HepG2 (cell line): ENCODE results near the gene LANCL2. TPM values are rescaled to one million over a fixed set of nuclear protein-coding genes. Genes with fewer than 3 reads are reported as not detected.

Experiments
- ATAC-seq: fragments of 200-7000 bp; cut with Tn5 transposase; 3 replicates; pipeline ENCODE4 v1.9.1; 2020; ENCODE audit warnings: mild to moderate bottlenecking, moderate library complexity
- BruUV-seq: library from RNA; stranded (reverse); fragments of 400-500 nt; replicated peaks from 2 replicates; lab custom pipeline; 2021; lab: Mats Ljungman, UMichigan
- CTCF ChIA-PET: fragments of 300-600 bp; formaldehyde crosslinking; extraction: SDS; loops from one replicate; lab custom pipeline; 2021; ENCODE audit warnings: low total read pairs, inconsistent platforms, low intra/inter-chr PET ratio; lab: Yijun Ruan, JAX
- POLR2A ChIA-PET: fragments of 350-600 bp; sonication (Branson Sonifier 250); formaldehyde crosslinking; loops from one replicate; lab custom pipeline; 2020; ENCODE audit warnings: antibody characterized with exemption, inconsistent platforms; lab: Yijun Ruan, JAX
- DNase-seq: peaks from one replicate; pipeline ENCODE4 v3.0.0-alpha.2; 2015; ENCODE audit warnings: low spot score
- FAIRE-seq: peaks from 3 replicates; lab custom pipeline; 2011; peaks lifted over from hg19 to GRCh38; lab: Jason Lieb, UNC
- H2AFZ ChIP-seq: one replicate; pipeline ENCODE4 v1.6.1; 2011; ENCODE audit warnings: low read length, inconsistent platforms
- H3K27ac ChIP-seq: fragments of 300-600 bp; 3 replicates; pipeline ENCODE4 v1.8.0; 2011; ENCODE audit warnings: mixed run types, mild to moderate bottlenecking, mixed read lengths, low read length, inconsistent platforms; ENCODE audit not compliant: insufficient read depth; ENCODE audit errors: extremely low read length
- H3K27me3 ChIP-seq, 2 experiments: fragments of 200-600 bp in 1 of 2; 2 replicates in 1 of 2; 3 replicates in 1 of 2; pipeline versions ENCODE4 v1.6.0 to v1.8.0; 2011; ENCODE audit warnings: low read length in 2 of 2, mild to moderate bottlenecking in 2 of 2, moderate library complexity in 2 of 2, inconsistent platforms in 1 of 2; ENCODE audit not compliant: insufficient read depth in 2 of 2, control insufficient read depth in 1 of 2
- H3K36me3 ChIP-seq, 2 experiments: fragments of 200-600 bp in 1 of 2; replicated peaks in 1 of 2; 2 replicates in 1 of 2; 3 replicates in 1 of 2; pipeline versions ENCODE4 v1.5.1 to v1.8.0; 2011; ENCODE audit warnings: low read length in 2 of 2, inconsistent platforms in 1 of 2; ENCODE audit not compliant: insufficient read depth in 2 of 2, control insufficient read depth in 1 of 2
- H3K4me1 ChIP-seq: 2 replicates; pipeline ENCODE4 v1.5.1; 2012; ENCODE audit warnings: low read length, inconsistent platforms; ENCODE audit not compliant: insufficient read depth
- H3K4me2 ChIP-seq: 2 replicates; pipeline ENCODE4 v1.6.0; 2011; ENCODE audit warnings: low read depth, low read length, inconsistent platforms
- H3K4me3 ChIP-seq, 3 experiments: fragments of 200-600 bp in 1 of 3; sonication (generic), shearing (Covaris generic) in 1 of 3; replicated peaks in 1 of 3; 2 replicates each; pipeline ENCODE4 v1.5.1; 2011 to 2016; ENCODE audit warnings: low read length in 3 of 3, inconsistent platforms in 2 of 3, low read depth in 2 of 3, mild to moderate bottlenecking in 2 of 3, control low read depth in 1 of 3, mixed read lengths in 1 of 3; ENCODE audit not compliant: insufficient read depth in 1 of 3
- H3K79me2 ChIP-seq: one replicate; pipeline ENCODE4 v1.6.1; 2011; ENCODE audit warnings: low read length, inconsistent platforms; ENCODE audit not compliant: insufficient read depth
- H3K9ac ChIP-seq: 2 replicates; pipeline ENCODE4 v1.6.0; 2011; ENCODE audit warnings: mild to moderate bottlenecking, low read depth, low read length, inconsistent platforms; ENCODE audit not compliant: insufficient read depth
- H3K9me3 ChIP-seq: 2 replicates; pipeline ENCODE4 v1.5.1; 2012; ENCODE audit warnings: mild to moderate bottlenecking, low read length
- H4K20me1 ChIP-seq: 2 replicates; pipeline ENCODE4 v1.6.0; 2011; ENCODE audit warnings: inconsistent platforms, mild to moderate bottlenecking, low read length, moderate library complexity; ENCODE audit not compliant: insufficient read depth
- MEIS2 ChIP-seq: sonication (generic); formaldehyde crosslinking; IDR thresholded peaks from 2 replicates; pipeline ENCODE4 v1.9.0; 2021; ENCODE audit warnings: mild to moderate bottlenecking, missing genetic modification reagents
- NFRKB ChIP-seq: fragments of 450-650 bp; IDR thresholded peaks from 2 replicates; pipeline ENCODE4 v1.6.1; 2017
- ZMYM4 ChIP-seq: sonication (generic); formaldehyde crosslinking; IDR thresholded peaks from 2 replicates; pipeline ENCODE4 v1.8.1; 2023; ENCODE audit warnings: mild to moderate bottlenecking, missing genetic modification reagents
- ZNF329 ChIP-seq: sonication (generic); formaldehyde crosslinking; IDR thresholded peaks from 2 replicates; pipeline ENCODE4 v1.9.0; 2021; ENCODE audit warnings: low read depth, mild to moderate bottlenecking, missing genetic modification reagents
- ZNF552 ChIP-seq: sonication (generic); formaldehyde crosslinking; IDR thresholded peaks from 2 replicates; pipeline ENCODE4 v1.9.0; 2022; ENCODE audit warnings: missing genetic modification reagents, mild to moderate bottlenecking, borderline replicate concordance
- ZNF720 ChIP-seq: sonication (generic); formaldehyde crosslinking; IDR thresholded peaks from 2 replicates; pipeline ENCODE4 v1.4.0; 2020; ENCODE audit warnings: missing genetic modification reagents
- ZSCAN31 ChIP-seq: sonication (generic); formaldehyde crosslinking; IDR thresholded peaks from 2 replicates; pipeline ENCODE4 v1.5.0; 2020; ENCODE audit warnings: low read depth, mild to moderate bottlenecking, missing genetic modification reagents
- WGBS: methylation state at CpG from one replicate; pipeline ENCODE4 v1.1.6; 2017; ENCODE audit warnings: low lambda C conversion rate; 5-methylcytosine and 5-hydroxymethylcytosine counted together
- in situ Hi-C: cut with HindIII; loops from 2 replicates; pipeline ENCODE4 v1.10.0; 2017; ENCODE audit warnings: low pct_unique_long_range_greater_than_20kb; ENCODE audit not compliant: extremely low pct_ligation_motif_present
- intact Hi-C: fragments of 100-400 bp; cut with micrococcal nuclease; formaldehyde crosslinking; loops from one replicate; pipeline ENCODE4 v1.10.0; 2022; ENCODE audit not compliant: unreplicated experiment
- polyA plus RNA-seq, 8 experiments: library from polyadenylated mRNA; depleted of rRNA in 3 of 8; stranded (reverse) in 7 of 8; unstranded in 1 of 8; fragments of >200 nt; fragmentation: Illumina TruSeq in 4 of 8; extraction: Trizol in 4 of 8; gene quantifications; 2 replicates each; pipeline versions ENCODE4 v1.2.1 to v1.2.3, GENCODE V29; 2011 to 2016; ENCODE audit warnings: low read depth in 4 of 8, missing spikeins in 1 of 8, mixed read lengths in 1 of 8; ENCODE audit not compliant: insufficient read depth in 1 of 8
- total RNA-seq, 5 experiments: library from RNA; depleted of rRNA; stranded (reverse); fragments of >200 nt; fragmentation: Illumina TruSeq; extraction: Trizol; gene quantifications; 2 replicates each; pipeline ENCODE4 v1.2.3, GENCODE V29; 2016; ENCODE audit warnings: low read depth in 1 of 5
- TF ChIP-seq, protein P1 (sequence below): sonication (generic); formaldehyde crosslinking; IDR thresholded peaks from 2 replicates; pipeline ENCODE4 v1.4.0; 2020; ENCODE audit warnings: missing genetic modification reagents, borderline replicate concordance
- TF ChIP-seq, protein P2 (sequence below): IDR thresholded peaks from 2 replicates; pipeline ENCODE4 v1.6.1; 2016; ENCODE audit warnings: low read depth, borderline replicate concordance
- TF ChIP-seq, protein P3 (sequence below): sonication (generic); formaldehyde crosslinking; IDR thresholded peaks from 2 replicates; pipeline ENCODE4 v1.4.0; 2020; ENCODE audit warnings: mild to moderate bottlenecking, missing genetic modification reagents

The LANCL2 gene
- total and polyA plus RNA-seq, 2 of the 13 experiments (the other 11 are each of a cell fraction or from before 2014, with no cell fraction given), result 10.0 to 13.8 TPM

DNA sequence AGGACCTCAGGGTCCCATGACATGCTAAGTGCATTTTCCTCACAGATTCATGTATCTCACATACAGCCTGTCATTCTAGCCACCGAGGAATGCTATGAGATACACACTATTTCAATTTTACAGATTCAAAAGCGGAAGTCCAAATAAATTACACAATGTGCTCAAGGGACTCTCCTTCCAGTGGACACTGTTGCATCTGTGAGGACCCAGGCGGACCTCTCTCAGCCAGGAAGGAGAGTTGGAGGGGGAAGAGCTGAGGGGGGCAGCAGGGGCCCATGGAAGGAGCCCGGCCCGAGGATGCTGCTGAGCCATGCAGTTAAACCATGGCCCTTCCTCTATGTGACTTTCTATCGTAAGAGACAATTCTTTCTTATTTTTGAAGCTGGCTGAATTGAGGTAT, 113.6 kb downstream of the LANCL2 start:
- ChIA-PET CTCF (no interaction called here), POLR2A (no interaction called here)
- no peaks in the 10 kb centered on the region for H3K4me1 ChIP-seq
- no peak for ATAC-seq
- TF ChIP-seq ZNF720 (CRISPR knock-in tag) (no peak), ZNF552 (CRISPR knock-in tag) (no peak), ZNF329 (CRISPR knock-in tag) (no peak), ZSCAN31 (no peak), MEIS2 (CRISPR knock-in tag) (no peak), NFRKB (no peak), ZMYM4 (CRISPR knock-in tag) (no peak)
- TF ChIP-seq, protein P1, sequence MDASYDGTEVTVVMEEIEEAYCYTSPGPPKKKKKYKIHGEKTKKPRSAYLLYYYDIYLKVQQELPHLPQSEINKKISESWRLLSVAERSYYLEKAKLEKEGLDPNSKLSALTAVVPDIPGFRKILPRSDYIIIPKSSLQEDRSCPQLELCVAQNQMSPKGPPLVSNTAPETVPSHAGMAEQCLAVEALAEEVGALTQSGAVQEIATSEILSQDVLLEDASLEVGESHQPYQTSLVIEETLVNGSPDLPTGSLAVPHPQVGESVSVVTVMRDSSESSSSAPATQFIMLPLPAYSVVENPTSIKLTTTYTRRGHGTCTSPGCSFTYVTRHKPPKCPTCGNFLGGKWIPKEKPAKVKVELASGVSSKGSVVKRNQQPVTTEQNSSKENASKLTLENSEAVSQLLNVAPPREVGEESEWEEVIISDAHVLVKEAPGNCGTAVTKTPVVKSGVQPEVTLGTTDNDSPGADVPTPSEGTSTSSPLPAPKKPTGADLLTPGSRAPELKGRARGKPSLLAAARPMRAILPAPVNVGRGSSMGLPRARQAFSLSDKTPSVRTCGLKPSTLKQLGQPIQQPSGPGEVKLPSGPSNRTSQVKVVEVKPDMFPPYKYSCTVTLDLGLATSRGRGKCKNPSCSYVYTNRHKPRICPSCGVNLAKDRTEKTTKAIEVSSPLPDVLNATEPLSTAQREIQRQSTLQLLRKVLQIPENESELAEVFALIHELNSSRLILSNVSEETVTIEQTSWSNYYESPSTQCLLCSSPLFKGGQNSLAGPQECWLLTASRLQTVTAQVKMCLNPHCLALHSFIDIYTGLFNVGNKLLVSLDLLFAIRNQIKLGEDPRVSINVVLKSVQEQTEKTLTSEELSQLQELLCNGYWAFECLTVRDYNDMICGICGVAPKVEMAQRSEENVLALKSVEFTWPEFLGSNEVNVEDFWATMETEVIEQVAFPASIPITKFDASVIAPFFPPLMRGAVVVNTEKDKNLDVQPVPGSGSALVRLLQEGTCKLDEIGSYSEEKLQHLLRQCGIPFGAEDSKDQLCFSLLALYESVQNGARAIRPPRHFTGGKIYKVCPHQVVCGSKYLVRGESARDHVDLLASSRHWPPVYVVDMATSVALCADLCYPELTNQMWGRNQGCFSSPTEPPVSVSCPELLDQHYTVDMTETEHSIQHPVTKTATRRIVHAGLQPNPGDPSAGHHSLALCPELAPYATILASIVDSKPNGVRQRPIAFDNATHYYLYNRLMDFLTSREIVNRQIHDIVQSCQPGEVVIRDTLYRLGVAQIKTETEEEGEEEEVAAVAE (CRISPR knock-in tag), result no peak
- TF ChIP-seq, protein P2, sequence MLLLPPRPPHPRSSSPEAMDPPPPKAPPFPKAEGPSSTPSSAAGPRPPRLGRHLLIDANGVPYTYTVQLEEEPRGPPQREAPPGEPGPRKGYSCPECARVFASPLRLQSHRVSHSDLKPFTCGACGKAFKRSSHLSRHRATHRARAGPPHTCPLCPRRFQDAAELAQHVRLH (CRISPR knock-in tag), result no peak
- TF ChIP-seq, protein P3, sequence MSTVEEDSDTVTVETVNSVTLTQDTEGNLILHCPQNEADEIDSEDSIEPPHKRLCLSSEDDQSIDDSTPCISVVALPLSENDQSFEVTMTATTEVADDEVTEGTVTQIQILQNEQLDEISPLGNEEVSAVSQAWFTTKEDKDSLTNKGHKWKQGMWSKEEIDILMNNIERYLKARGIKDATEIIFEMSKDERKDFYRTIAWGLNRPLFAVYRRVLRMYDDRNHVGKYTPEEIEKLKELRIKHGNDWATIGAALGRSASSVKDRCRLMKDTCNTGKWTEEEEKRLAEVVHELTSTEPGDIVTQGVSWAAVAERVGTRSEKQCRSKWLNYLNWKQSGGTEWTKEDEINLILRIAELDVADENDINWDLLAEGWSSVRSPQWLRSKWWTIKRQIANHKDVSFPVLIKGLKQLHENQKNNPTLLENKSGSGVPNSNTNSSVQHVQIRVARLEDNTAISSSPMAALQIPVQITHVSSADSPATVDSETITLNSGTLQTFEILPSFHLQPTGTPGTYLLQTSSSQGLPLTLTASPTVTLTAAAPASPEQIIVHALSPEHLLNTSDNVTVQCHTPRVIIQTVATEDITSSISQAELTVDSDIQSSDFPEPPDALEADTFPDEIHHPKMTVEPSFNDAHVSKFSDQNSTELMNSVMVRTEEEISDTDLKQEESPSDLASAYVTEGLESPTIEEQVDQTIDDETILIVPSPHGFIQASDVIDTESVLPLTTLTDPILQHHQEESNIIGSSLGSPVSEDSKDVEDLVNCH (CRISPR knock-in tag), result no peak
- TF ChIP-seq, all 625 proteins: peak for 0
- Histone ChIP-seq H3K36me3 (peaks cover 3 to 25% of the 10 kb centered on the region in 2 experiments; a peak in 3 of 5 replicates), H3K9ac (no peak overlapping the region), H3K27me3 (no peaks in the 10 kb centered on the region), H3K79me2 (no peaks in the 10 kb centered on the region), H3K4me3 (no peak overlapping the region), H3K4me2 (no peak overlapping the region), H2AFZ (no peak overlapping the region), H3K27ac (no peak overlapping the region), H3K9me3 (no peaks in the 10 kb centered on the region), H4K20me1 (no peaks in the 10 kb centered on the region)
- no peak for DNase-seq
- intact Hi-C loops, result no loop called here
- in situ Hi-C loops, result no loop called here
- FAIRE-seq, result no peak
- WGBS, result 98% methylated on average over 6 of the region's 6 CpGs
- BruUV-seq, result no TSS peak
